HepG2 (cell line): ENCODE data around the gene OPRL1. TPM values are rescaled to one million over a fixed set of nuclear protein-coding genes. Genes with fewer than 3 reads are reported as not detected.

Experiments used
- ARNTL ChIP-seq: sonication (generic); formaldehyde crosslinking; IDR thresholded peaks from 2 replicates; pipeline ENCODE4 v1.4.0; 2020; ENCODE audit warnings: mild to moderate bottlenecking, missing genetic modification reagents
- DDIT3 ChIP-seq: sonication (generic); formaldehyde crosslinking; IDR thresholded peaks from 2 replicates; pipeline ENCODE4 v1.4.0; 2020; ENCODE audit warnings: mild to moderate bottlenecking, missing genetic modification reagents
- FOXA1 ChIP-seq, 2 experiments: fragments of 450-650 bp in 1 of 2; sonication (generic) in 1 of 2; formaldehyde crosslinking in 1 of 2; IDR thresholded peaks; 2 replicates each; pipeline versions ENCODE4 v1.4.0 to v1.6.1; 2016 to 2020; ENCODE audit warnings: missing genetic modification reagents in 1 of 2
- IKZF1 ChIP-seq: fragments of 450-650 bp; IDR thresholded peaks from 2 replicates; pipeline ENCODE4 v1.7.1; 2016
- KDM5A ChIP-seq: fragments of 200-600 bp; sonication (generic); IDR thresholded peaks from 2 replicates; pipeline ENCODE4 v1.7.0; 2018; ENCODE audit warnings: antibody characterized with exemption, mild to moderate bottlenecking, low read length, borderline replicate concordance
- NFAT5 ChIP-seq: sonication (generic); formaldehyde crosslinking; IDR thresholded peaks from 2 replicates; pipeline ENCODE4 v1.4.0; 2020; ENCODE audit warnings: missing genetic modification reagents
- PAXIP1 ChIP-seq: sonication (generic); formaldehyde crosslinking; conservative IDR thresholded peaks from 2 replicates; pipeline ENCODE4 v1.4.0; 2020; ENCODE audit warnings: mild to moderate bottlenecking, missing genetic modification reagents, moderate library complexity
- RXRA ChIP-seq: sonication (generic); formaldehyde crosslinking; IDR thresholded peaks from 2 replicates; pipeline ENCODE4 v1.5.1; 2020; ENCODE audit warnings: missing genetic modification reagents
- TFDP1 ChIP-seq: IDR thresholded peaks from 2 replicates; pipeline ENCODE4 v1.6.1; 2016; ENCODE audit warnings: missing compliant biosample characterization, missing genetic modification reagents, borderline replicate concordance
- ZBTB44 ChIP-seq: sonication (generic); formaldehyde crosslinking; IDR thresholded peaks from 2 replicates; pipeline ENCODE4 v1.4.0; 2020; ENCODE audit warnings: missing genetic modification reagents
- ZNF260 ChIP-seq: sonication (generic); formaldehyde crosslinking; IDR thresholded peaks from 2 replicates; pipeline ENCODE4 v1.4.0; 2020; ENCODE audit warnings: missing genetic modification reagents, low read depth, mild to moderate bottlenecking, borderline replicate concordance
- ZNF317 ChIP-seq: sonication (generic); formaldehyde crosslinking; IDR thresholded peaks from 2 replicates; pipeline ENCODE4 v1.5.0; 2020; ENCODE audit warnings: mild to moderate bottlenecking, missing genetic modification reagents
- ZNF33B ChIP-seq: sonication (generic); formaldehyde crosslinking; IDR thresholded peaks from 2 replicates; pipeline ENCODE4 v1.5.1; 2020; ENCODE audit warnings: mild to moderate bottlenecking, missing genetic modification reagents
- ZNF562 ChIP-seq: sonication (generic); formaldehyde crosslinking; IDR thresholded peaks from 2 replicates; pipeline ENCODE4 v1.8.0; 2022; ENCODE audit warnings: missing genetic modification reagents, borderline replicate concordance
- ZNF567 ChIP-seq: sonication (generic); formaldehyde crosslinking; IDR thresholded peaks from 2 replicates; pipeline ENCODE4 v1.8.1; 2023; ENCODE audit warnings: mild to moderate bottlenecking, missing genetic modification reagents, borderline replicate concordance
- ZNF775 ChIP-seq: sonication (generic); formaldehyde crosslinking; IDR thresholded peaks from 2 replicates; pipeline ENCODE4 v1.4.0; 2020; ENCODE audit warnings: missing genetic modification reagents, mild to moderate bottlenecking, moderate library complexity, borderline replicate concordance
- polyA plus RNA-seq, 8 experiments: library from polyadenylated mRNA; depleted of rRNA in 3 of 8; stranded (reverse) in 7 of 8; unstranded in 1 of 8; fragments of >200 nt; fragmentation: Illumina TruSeq in 4 of 8; extraction: Trizol in 4 of 8; gene quantifications; 2 replicates each; pipeline versions ENCODE4 v1.2.1 to v1.2.3, GENCODE V29; 2011 to 2016; ENCODE audit warnings: low read depth in 4 of 8, missing spikeins in 1 of 8, mixed read lengths in 1 of 8; ENCODE audit not compliant: insufficient read depth in 1 of 8
- total RNA-seq, 5 experiments: library from RNA; depleted of rRNA; stranded (reverse); fragments of >200 nt; fragmentation: Illumina TruSeq; extraction: Trizol; gene quantifications; 2 replicates each; pipeline ENCODE4 v1.2.3, GENCODE V29; 2016; ENCODE audit warnings: low read depth in 1 of 5

OPRL1 gene
- total and polyA plus RNA-seq, 2 of the 13 experiments (the other 11 are each of a cell fraction or from before 2014, with no cell fraction given): 0.35 to 0.71 TPM

- TF ChIP-seq PAXIP1 (CRISPR knock-in tag): peak; percentile 73
- TF ChIP-seq KDM5A: peak; percentile 41; the same call in 1 of the 2 replicates
- TF ChIP-seq FOXA1 (IDR thresholded peaks at IDR 0.05): no peak
- peak; percentile 26; the same call in 1 of the 2 replicates for TF ChIP-seq FOXA1 (CRISPR knock-in tag; IDR thresholded peaks at IDR 0.05)
- TF ChIP-seq ZNF260 (CRISPR knock-in tag): no peak
- TF ChIP-seq RXRA: peak; percentile 82
- TF ChIP-seq DDIT3 (CRISPR knock-in tag): peak; percentile 66; the same call in 1 of the 2 replicates
- peak; percentile 97; the same call in 1 of the 2 replicates for TF ChIP-seq ZNF567 (CRISPR knock-in tag)
- TF ChIP-seq ZNF775 (CRISPR knock-in tag): 0 out of 2 replicates have a peak, but pooled peaks have one; percentile 74
- peak; percentile 92 for TF ChIP-seq ZNF317
- no peak for TF ChIP-seq ZNF562
- TF ChIP-seq TFDP1: peak; percentile 90
- TF ChIP-seq ARNTL (CRISPR knock-in tag): peak; percentile 77
- TF ChIP-seq ZNF33B (CRISPR knock-in tag): peak; percentile 97
- 0 out of 2 replicates have a peak, but pooled peaks have one; percentile 68 for TF ChIP-seq ZBTB44
- no peak for TF ChIP-seq IKZF1
- TF ChIP-seq NFAT5 (CRISPR knock-in tag): no peak; the same call in 1 of the 2 replicates
Measured at GRCh38 chr20:64062596-64063388, 17.1 kb upstream of the OPRL1 start, which contains the start of gene TCEA2 (continued).
